BE2C (cell line): ENCODE results near the gene IGFLR1.

Experiments
- DNase-seq: peaks from one replicate; pipeline ENCODE4 v3.0.0-alpha.2; 2020
- H3K27me3 ChIP-seq: fragments of 250-450 bp; sonication (Bioruptor Pico); 2 replicates; pipeline ENCODE4 v1.5.1; 2020; ENCODE audit warnings: mild to moderate bottlenecking
- H3K36me3 ChIP-seq: fragments of 250-450 bp; sonication (Bioruptor Pico); 2 replicates; pipeline ENCODE4 v1.5.1; 2020; ENCODE audit warnings: mild to moderate bottlenecking
- H3K4me1 ChIP-seq: fragments of 250-450 bp; sonication (Bioruptor Pico); 2 replicates; pipeline ENCODE4 v1.5.1; 2020
- H3K4me3 ChIP-seq: 2 replicates; pipeline ENCODE4 v1.5.1; 2011; ENCODE audit warnings: low read depth, low read length
- H3K9me3 ChIP-seq: fragments of 250-450 bp; sonication (Bioruptor Pico); 2 replicates; pipeline ENCODE4 v1.5.1; 2020
- TF ChIP-seq, protein P1 (sequence below): IDR thresholded peaks from 2 replicates; pipeline ENCODE4 v1.5.1; 2012; ENCODE audit warnings: mild to moderate bottlenecking, low read depth, low read length

Gene IGFLR1

GRCh38 chr19:35740423-35741202 lies 1.6 kb downstream of the IGFLR1 start:
- peak; percentile 99 for DNase-seq
- TF ChIP-seq, protein P1, sequence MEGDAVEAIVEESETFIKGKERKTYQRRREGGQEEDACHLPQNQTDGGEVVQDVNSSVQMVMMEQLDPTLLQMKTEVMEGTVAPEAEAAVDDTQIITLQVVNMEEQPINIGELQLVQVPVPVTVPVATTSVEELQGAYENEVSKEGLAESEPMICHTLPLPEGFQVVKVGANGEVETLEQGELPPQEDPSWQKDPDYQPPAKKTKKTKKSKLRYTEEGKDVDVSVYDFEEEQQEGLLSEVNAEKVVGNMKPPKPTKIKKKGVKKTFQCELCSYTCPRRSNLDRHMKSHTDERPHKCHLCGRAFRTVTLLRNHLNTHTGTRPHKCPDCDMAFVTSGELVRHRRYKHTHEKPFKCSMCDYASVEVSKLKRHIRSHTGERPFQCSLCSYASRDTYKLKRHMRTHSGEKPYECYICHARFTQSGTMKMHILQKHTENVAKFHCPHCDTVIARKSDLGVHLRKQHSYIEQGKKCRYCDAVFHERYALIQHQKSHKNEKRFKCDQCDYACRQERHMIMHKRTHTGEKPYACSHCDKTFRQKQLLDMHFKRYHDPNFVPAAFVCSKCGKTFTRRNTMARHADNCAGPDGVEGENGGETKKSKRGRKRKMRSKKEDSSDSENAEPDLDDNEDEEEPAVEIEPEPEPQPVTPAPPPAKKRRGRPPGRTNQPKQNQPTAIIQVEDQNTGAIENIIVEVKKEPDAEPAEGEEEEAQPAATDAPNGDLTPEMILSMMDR, result no peak
- H3K36me3 ChIP-seq, result peaks cover 25% of the 10 kb centered on the region
- peak overlapping the region; percentile 80 for H3K4me3 ChIP-seq
- no peaks in the 10 kb centered on the region for H3K9me3 ChIP-seq
- H3K4me1 ChIP-seq, result peaks cover 3% of the 10 kb centered on the region; the same call in 1 of the 2 replicates
- H3K27me3 ChIP-seq, result no peaks in the 10 kb centered on the region

GRCh38 chr19:35740108-35740422 lies 2.2 kb downstream of the IGFLR1 start:
- Histone ChIP-seq H3K27me3 (no peaks in the 10 kb centered on the region), H3K9me3 (no peaks in the 10 kb centered on the region), H3K36me3 (peaks cover 29% of the 10 kb centered on the region), H3K4me3 (peak overlapping the region; percentile 80), H3K4me1 (peaks cover 3% of the 10 kb centered on the region; the same call in 1 of the 2 replicates)
- TF ChIP-seq, protein P1, result no peak
- DNase-seq, result no peak

DNA sequence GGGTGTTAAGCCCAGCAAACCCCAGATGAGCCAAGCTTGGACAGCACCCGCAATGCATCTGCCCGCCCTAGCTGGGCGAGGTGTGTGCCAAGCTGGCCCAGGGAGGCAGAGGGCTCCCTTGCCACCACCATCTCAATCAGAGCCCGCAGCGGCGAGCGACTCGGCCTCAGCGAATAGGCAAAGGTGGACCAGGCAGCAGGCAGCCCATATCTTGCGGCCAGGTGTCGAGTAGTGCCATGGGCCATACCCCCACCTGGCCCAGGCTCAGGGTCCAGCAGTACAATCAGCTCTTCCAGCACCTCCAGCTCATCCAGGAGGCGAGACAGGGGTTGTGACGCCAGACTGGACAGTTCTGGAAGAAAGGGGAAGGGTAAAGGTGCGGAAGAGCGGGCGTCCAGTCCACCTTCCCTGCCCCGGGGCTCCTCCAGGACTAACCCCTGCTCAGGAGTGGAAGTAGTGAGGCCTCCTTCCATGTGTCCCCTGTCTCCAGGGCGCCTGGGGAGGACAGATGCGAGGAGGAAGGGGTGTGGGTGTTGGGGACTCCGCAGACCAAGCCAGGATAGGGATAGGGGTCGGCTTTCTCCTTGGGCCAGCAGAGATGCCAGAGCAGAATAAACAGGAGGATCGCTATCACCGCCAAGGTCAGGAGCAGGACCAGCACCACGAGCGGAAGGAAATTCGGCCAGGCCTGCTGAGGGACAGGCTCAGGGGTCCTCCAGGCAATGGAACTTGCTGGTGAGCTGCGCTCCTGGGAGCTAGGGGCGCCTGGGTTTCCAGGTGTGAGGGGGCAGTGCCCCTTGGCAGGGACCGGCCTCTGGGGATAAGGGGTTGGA lies 2.8 kb downstream of the IGFLR1 start:
- TF ChIP-seq, protein P1, result no peak
- H3K27me3 ChIP-seq, result no peaks in the 10 kb centered on the region
- DNase-seq, result no peak
- H3K36me3 ChIP-seq, result peaks cover 33% of the 10 kb centered on the region
- H3K4me3 ChIP-seq, result peak overlapping the region; percentile 80
- H3K9me3 ChIP-seq, result no peaks in the 10 kb centered on the region
- H3K4me1 ChIP-seq, result peaks cover 3% of the 10 kb centered on the region; the same call in 1 of the 2 replicates

- Histone ChIP-seq H3K4me1 (no peaks in the 10 kb centered on the region), H3K27me3 (no peaks in the 10 kb centered on the region), H3K4me3 (no peak overlapping the region), H3K36me3 (peaks cover 40% of the 10 kb centered on the region), H3K9me3 (no peaks in the 10 kb centered on the region)
- DNase-seq, result no peak
- TF ChIP-seq, protein P1, result no peak
Measured at GRCh38 chr19:35738887-35739229, 3.4 kb downstream of the IGFLR1 start.

- H3K4me3 ChIP-seq, result no peak overlapping the region
- peaks cover 45% of the 10 kb centered on the region for H3K36me3 ChIP-seq
- no peak for DNase-seq
- H3K27me3 ChIP-seq, result no peaks in the 10 kb centered on the region
- no peaks in the 10 kb centered on the region for H3K9me3 ChIP-seq
- TF ChIP-seq, protein P1, result no peak
- H3K4me1 ChIP-seq, result no peaks in the 10 kb centered on the region
Measured at GRCh38 chr19:35738021-35738886, 4.0 kb downstream of the IGFLR1 start.
